Measurements from ENCODE around the gene TMEM74B.

- TF ChIP-seq POLR2A (IDR thresholded peaks at IDR 0.05; ENCODE audit: low read length) (no peak), GATA1 (IDR thresholded peaks at IDR 0.05; ENCODE audit: low read depth, low read length) (no peak)
Observed at GRCh38 chr20:1183153-1183552, 1.6 kb downstream of the TMEM74B start.

All from erythroblast (primary cell).